ENCODE data around the gene TDG. TPM values are rescaled to one million over a fixed set of nuclear protein-coding genes. Genes with fewer than 3 reads are reported as not detected.

The TDG gene
- total RNA-seq, 1 donor from 2014 or later, result 11.2 TPM

DNA sequence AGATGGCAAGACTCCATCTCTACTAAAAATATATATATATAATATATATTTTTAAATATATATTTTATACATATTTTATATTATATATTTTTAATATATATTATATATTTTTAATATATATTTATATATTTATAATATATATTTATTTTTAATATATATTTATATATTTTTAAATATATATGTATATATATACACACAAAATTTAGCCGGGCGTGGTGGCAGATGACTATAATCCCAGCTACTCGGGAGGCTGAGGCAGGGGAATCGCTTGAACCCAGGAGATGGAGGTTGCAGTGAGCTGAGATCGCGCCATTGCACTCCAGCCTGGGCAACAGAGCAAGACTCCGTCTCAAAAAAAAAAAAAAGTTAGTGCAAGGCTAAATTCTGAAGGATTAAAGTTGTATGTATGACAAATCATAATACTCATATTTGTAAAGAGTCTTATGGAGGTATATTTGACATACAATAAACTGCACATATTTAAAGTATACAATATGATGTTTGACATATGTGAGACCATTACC, 7.7 kb upstream of the TDG start:
- intact Hi-C loops (cut with micrococcal nuclease), result no loop called here
- no peak for ATAC-seq
- no peak for DNase-seq

DNA sequence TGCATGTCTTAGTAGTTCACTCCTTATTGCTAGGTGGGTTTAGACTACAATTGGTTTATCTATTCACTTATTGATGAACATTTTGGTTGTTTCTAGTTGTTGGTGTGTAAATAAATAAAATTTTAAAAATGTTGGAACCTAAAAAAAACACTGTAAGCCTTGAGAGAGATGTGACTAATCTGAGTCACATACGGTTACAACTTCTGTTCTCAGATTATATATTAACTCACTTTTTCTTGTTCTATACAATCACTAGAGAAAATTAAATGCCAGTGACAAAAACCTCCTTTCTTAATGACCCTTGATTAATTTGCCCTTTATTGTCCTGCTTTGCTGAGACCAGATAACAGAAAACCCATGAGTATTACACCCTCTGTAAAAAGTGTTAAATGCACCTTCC, 7.1 kb upstream of the TDG start:
- intact Hi-C loops (cut with micrococcal nuclease), result no loop called here
- no peak for ATAC-seq
- DNase-seq, result no peak

DNA sequence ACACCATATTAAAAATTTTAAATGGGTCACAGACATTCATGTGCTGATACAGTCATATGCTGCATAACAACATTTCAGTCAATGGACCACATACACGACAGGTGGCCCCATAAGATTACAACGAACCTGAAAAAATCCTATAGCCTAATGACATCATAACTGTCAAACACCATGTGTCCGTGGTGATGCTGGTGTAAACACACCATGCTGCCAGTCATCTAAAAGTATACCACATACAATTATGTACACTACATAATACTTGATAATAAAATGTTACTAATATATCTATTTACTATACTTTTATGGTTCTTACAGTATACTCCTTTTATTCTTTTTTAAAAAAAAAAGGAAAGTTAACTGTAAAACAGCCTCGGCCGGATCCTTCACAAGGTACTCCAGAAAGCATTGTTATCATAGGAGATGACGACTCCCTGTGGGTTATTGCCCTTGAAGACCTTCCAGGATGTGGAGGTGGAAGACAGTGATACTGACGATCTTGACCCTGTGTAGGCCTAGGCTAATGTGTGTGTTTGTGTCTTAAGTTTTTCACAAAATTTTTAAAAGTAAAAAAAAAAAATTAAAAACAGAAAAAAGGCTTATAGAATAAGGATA, 5.0 kb upstream of the TDG start:
- ATAC-seq, result no peak
- no peak for DNase-seq
- intact Hi-C loops (cut with micrococcal nuclease), result no loop called here

DNA sequence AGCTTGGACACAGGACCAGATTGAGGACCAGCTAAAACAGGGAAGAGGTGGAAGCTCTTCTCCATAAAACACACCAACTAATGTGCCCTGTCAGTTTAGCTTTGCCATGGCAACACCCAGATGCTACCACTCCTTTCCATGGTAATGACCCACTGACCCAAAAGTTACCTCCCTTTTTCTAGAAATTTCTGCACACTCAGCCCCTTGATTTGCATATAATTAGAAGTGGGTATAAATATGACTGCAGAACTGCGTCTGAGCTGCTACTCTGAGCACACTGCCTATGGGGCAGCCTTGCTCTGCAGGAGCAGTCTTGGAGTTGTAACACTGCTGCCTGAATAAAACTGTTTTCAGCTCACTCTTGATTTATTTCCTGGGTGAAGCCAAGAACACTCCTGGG, 3.2 kb upstream of the TDG start:
- ATAC-seq (no peak), DNase-seq (no peak)
- intact Hi-C loops (cut with micrococcal nuclease), result no loop called here

DNA sequence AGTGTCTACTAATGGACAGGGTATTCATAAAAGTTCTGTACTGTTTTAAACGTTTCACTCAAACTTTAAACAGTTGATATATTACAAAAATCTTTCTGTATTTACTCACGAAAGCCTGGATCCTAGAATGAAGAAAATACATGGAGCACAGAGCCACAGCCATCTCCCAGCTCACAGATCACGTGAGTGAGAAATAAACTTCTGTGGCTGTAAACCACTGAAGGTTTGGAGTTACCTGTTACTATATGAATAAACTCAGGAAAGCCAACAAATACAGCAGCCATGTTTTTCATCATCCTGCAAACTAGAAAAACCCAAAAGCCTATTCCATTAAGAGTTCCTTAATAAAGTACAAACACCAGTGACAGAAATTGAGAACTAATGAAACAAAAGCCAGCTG, 867 bp upstream of the TDG start:
- no peak for ATAC-seq
- DNase-seq, result no peak
- intact Hi-C loops (cut with micrococcal nuclease), result no loop called here

DNA sequence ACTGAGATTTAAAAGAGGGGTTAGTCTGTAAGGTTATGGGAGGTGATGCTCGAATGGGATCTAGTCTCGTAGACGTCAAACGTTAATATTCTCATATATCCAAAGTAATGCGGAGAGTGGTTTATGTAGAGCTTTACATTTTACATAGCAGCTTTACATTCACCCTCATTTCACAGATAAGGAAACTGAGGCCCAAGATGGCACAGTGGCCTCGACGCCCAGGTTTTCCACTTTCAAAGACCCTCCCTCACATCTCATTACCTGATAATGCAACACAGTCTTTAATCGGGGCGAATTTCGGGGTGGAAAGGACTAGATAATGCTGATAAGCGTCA, 450 bp upstream of the TDG start:
- no peak for ATAC-seq
- intact Hi-C loops (cut with micrococcal nuclease), result no loop called here
- no peak for DNase-seq

DNA sequence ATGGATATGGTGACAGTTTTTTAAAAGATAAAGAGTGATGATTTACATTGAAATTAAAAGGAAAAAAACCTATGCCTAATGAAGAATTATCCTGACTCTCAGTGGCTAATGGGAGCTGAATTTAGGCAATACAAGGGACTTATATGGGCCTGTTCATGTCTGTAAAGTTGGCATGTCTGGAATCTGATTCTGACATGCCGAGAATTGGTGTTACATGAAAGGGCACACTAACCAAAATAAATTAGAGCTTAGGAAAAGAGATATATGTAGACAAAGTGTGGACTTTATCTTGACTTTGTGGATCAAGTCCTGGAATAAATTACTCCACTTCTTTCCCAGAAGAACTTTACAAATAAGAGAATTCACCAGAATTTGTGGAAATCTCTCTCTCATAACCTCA, 1.1 kb downstream of the TDG start:
- no peak for DNase-seq
- intact Hi-C loops (cut with micrococcal nuclease), result no loop called here

DNA sequence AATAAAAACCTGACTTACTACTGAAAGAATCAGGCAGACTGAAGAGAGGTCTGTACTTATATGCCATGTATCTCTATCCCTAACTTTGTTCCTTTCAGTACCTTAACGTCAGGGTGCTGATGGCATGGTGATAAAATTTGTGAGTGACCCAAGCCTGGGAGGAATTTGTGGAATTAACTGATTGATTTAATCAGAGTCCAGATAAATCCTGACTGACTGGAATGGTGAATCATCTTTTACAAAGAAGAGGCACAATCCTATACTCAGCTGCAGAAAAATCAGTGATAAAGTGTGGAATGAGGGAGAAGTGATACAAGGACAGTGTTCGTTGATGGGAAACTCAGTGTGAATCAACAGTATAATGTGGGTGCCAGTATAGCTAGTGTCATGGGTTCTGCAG, 3.7 kb downstream of the TDG start:
- intact Hi-C loops (cut with micrococcal nuclease), result no loop called here
- DNase-seq, result no peak
- ATAC-seq, result no peak

More for the DNA sequence above, 1.1 kb downstream of the TDG start:
- no peak for ATAC-seq

DNA sequence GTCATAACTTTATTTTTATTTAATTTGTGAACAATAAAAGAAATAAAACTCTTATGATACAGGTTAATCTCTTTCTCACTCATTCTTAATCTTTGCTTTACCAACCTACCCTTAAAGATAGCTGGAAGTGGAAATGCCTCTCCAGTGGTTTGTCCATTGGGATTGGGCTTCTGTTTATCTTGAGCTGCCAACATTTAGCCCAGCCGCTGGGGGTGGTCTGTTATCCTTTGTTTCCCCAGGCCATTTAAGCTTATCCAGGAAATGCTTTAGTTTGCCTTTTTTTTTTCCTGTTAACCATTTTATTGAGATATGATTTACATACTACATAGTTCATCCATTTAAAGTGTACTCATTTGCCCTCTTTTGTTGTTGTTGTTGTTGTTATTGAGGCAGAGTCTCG, 8.2 kb downstream of the TDG start:
- no peak for ATAC-seq

DNA sequence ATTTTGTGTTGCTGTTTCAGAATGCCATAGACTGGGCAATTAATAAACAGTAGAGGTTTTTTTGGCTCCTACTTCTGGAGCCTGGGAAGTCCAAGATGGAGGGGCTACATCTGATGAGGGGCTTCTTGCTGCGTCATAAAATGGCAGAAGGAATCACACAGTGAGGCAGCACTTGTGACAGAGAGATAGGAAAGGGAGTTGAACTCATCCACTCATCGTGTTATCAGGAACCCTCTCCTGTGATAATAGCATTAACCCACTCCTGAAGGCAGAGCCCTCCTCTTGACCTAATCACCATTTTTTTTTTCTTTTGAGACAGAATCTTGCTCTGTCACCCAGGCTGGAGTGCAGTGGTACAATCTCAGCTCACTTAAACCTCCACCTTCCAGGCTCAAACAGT, 9.7 kb downstream of the TDG start:
- DNase-seq (no peak), ATAC-seq (no peak)
- intact Hi-C loops (cut with micrococcal nuclease), result no loop called here

More for the DNA sequence above, 8.2 kb downstream of the TDG start:
- no peak for DNase-seq
- intact Hi-C loops (cut with micrococcal nuclease), result no loop called here

DNA sequence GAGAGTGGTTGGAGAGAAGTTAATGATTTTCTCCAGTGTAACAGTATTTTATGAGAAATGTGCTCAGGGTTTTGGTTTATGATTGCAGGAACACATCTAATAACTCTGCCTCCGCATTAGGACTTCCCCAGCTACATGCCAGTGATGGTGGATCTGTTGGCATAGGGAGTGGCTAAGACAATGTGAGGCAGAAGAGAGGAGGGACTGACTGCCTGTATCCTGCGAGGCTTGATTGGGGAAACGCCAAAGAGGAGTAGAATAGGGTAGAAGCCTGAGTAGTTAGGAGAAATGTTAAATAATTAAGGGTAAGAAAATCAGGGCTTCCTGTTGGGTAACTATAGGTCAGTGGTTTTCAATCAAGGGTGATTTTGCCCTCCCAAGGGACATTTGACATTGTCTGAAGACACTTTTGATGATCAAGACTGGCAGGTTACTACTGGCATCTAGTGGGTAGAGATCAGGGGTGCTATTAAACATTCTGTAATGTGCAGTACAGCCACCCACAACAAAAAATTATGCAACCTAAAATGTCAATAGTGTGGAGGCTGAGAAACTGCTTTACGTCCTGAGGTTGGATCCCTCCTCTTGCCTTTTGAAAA, 12.8 kb downstream of the TDG start:
- DNase-seq, result no peak
- intact Hi-C loops (cut with micrococcal nuclease), result no loop called here
- ATAC-seq, result no peak

DNA sequence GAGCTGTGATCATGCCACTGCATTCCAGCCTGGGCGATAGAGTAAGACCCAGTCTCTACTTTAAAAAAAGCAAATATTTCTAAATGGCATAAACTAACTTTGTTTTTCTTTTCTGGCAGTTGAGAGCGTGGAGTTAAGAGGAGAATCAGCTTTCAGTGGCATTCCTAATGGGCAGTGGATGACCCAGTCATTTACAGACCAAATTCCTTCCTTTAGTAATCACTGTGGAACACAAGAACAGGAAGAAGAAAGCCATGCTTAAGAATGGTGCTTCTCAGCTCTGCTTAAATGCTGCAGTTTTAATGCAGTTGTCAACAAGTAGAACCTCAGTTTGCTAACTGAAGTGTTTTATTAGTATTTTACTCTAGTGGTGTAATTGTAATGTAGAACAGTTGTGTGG, 21.2 kb downstream of the TDG start:
- intact Hi-C loops (cut with micrococcal nuclease), result no loop called here

DNA sequence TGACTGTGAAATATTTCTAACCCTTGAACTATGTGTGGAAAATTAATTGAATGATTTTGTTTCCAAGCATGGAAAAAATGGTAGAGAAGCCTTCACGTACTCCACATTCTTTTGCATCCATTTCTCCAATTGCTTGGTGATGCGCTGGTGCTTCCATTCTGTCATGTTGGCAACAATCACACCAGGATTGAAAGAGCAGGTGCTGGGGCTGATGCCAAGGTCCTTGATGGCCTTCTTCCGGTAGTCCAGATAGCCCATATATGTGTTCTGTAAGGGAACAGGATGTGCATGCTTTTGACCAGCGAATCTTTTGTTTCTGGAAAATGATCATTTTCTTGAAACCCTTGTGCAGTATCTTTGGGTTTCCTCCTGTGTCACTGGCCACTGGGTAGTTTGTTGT, 28.6 kb downstream of the TDG start:
- no peak for ATAC-seq
- DNase-seq, result no peak
- intact Hi-C loops (cut with micrococcal nuclease), result no loop called here

More for the DNA sequence above, 21.2 kb downstream of the TDG start:
- DNase-seq, result no peak
- ATAC-seq, result no peak

DNA sequence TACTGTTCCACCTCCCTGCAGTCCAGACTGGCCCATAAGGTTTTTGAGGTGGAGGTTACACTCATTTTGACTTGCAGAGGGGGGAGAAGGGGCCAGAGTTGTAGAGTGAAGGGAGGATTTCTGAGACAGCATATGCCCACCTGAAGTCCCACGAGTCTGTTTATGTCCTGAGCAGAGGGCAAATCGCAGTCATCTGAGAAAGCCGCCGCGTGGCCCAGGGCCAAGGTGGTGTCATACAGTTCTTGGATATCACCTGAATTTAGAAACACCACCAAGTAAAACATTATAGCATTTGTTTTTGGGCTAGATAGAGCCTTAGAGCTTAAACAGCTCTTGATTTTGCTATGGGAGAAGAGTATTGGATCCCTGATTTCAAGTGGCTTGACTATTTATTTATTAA, 30.9 kb downstream of the TDG start:
- intact Hi-C loops (cut with micrococcal nuclease), result no loop called here
- DNase-seq (peak; percentile 56), ATAC-seq (peak; percentile 24)

DNA sequence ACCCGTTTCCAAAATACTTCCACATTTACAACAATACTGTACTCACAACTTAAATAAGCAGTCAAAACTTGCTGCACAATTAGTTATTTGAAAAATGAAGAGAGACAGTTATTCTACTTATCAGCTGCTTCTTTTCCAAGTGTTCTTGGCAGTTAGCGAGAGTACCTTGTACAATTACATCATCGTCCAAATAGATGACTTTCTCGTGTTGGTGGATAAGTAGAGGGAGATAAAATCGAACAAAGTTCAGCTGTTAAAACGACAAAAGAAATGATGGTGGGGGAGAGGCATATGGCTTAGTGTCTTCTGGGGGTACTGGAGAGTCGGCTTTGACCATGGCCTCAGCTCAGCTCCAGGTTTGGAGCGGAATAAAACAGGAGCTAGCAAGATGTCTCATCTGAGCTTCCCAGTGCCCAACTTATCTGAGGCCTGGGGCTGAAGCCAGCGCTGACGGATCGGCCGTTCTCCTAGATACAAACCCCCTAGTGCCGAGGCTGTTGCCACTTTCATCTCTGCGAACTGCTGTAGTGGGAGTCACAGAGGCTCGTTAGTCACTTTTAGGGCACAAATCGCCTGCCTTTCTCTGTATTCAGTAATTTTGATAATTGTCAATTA, 31.7 kb downstream of the TDG start:
- intact Hi-C loops (cut with micrococcal nuclease), result no loop called here
- DNase-seq (peak; percentile 84), ATAC-seq (peak; percentile 92)

DNA sequence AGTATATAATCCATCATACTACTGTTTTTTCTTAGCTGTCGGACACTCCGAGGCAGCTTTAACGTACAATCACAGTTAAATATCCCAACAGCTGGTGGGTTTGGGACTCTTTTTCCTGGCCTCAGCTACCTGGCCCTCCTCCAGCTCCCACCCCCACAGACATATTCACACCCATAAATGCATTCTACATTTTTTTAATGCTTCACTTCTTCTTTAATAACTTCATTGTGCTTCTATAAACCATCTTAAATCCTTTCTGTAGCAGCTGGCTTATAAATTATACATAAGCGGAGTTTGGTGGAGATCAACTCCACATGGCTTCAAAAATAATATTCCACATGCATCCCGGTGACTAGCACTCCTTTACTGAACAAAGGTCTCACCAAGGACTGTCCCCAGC, 33.3 kb downstream of the TDG start:
- DNase-seq (no peak), ATAC-seq (no peak)
- intact Hi-C loops (cut with micrococcal nuclease), result no loop called here

DNA sequence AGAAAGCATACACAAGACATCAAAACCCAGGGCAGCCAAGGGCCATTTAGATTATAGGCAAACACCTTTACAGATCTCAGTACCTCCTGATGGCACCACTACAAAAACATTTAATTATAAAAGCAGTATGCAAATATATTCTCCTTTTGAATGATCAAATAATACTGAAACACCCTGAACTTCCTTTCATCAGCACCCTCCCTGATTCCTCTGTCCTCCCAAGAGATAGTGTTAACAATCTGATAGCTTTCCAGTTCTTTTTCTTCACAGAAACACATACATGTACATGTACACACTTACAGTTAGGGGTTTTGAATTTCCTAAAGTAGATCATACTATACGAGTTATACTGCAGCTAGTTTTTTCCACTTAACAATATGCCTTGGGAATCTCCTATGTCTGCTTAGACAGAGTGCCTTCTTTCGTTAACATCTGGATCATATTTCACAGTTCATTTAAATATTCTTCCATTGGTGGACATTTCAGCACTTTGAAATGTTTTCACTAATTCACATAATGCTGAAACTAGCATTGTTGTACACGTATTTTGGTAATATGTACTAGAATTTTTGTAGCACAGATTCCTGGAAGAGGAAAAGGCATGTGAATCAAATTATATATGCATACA, 35.2 kb downstream of the TDG start:
- no peak for ATAC-seq
- intact Hi-C loops (cut with micrococcal nuclease), result no loop called here
- DNase-seq, result no peak

DNA sequence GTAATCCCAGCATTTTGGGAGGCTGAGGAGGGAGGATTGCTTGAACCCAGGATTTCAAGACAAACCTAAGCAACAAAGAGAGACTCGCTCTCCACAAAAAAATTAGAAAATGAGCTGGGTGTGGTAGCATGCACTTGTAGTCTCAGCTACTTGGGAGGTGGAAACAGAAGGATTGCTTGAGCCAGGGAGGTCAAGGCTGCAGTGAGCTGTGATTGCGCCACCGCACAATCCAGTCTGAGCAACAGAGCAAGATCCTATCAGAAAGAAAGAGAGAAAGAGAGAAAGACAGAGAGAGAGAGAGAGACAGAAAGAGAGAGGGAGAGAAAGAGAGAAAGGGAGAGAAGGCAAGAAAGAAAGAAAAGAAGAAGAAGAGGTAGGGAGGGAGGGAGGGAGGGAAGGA, 37.0 kb downstream of the TDG start:
- ATAC-seq, result no peak
- no peak for DNase-seq
- intact Hi-C loops (cut with micrococcal nuclease), result no loop called here

DNA sequence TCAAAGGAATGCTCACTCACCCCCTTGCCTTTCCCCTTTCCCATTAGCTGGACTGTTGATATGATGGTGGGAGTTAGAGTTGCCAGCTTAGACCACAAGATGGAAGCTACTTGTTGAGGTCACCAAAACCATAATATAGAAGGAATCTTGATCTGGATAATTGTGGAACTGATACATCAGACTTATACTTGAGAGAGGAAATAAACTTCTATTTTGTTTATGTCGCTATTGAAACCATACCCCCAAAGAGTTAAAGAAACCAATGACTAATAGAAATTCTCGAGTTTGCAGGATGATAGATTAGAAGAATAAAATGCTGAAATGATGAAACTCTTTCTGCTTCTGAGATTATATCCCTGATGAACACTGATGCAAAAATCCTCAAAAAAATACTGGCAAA, 37.9 kb downstream of the TDG start:
- ATAC-seq (no peak), DNase-seq (no peak)
- intact Hi-C loops (cut with micrococcal nuclease), result no loop called here

DNA sequence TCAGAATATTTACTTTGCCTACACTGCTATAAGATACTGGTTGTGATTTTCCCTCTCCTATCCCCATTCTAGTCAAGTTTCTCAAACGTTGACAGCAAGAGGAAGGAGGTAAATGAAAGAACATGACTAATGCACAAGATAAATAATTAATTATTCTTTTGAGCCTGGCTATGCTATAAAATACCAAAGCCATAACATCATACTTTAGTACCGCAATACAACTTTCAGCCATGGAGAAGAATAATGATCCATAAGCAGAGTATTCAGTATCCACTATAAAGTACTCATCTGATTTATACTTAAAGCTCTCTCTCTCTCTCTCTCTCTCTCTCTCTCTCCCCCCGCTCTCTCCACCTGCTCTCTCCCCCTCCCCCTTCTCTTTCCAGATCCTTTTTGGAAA, 41.3 kb downstream of the TDG start:
- intact Hi-C loops (cut with micrococcal nuclease), result no loop called here
- no peak for DNase-seq
- no peak for ATAC-seq

DNA sequence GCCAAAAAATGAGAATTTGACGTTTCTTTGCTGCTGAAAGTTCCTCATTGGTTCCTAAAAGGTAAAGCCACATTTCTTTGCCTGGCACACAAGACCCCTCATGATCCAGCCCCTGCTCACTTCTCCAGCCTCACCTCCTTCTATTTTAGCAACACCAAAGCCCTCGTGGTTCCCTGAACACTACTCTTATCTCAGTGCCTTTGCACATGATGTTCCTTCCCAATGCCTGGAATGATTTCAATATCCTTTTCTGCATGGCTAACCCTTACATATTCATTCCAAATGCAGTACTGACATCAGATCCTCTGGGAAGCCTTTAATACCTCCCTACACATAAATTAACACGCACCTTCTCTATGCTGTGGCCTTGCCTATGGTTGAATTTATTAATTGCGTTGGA, 44.4 kb downstream of the TDG start:
- peak; percentile 94 for ATAC-seq
- DNase-seq, result no peak
- intact Hi-C loops (cut with micrococcal nuclease), result no loop called here

Measured in left ventricle myocardium superior (tissue), 1 donor.